Aorta (tissue), 5 donors: ENCODE data around the gene CHRM4. TPM values are rescaled to one million over a fixed set of nuclear protein-coding genes. Genes with fewer than 3 reads are reported as not detected.

Experiments used
- ATAC-seq: fragments of 200-7000 bp; cut with Tn5 transposase; one replicate; pipeline ENCODE4 v1.9.1; 2022; ENCODE audit warnings: moderate library complexity; ENCODE audit not compliant: low FRiP score
- DNase-seq, 2 donors: peaks; one replicate each; pipeline ENCODE4 v3.0.0-alpha.2; 2020
- H3K27ac ChIP-seq, 2 donors: one replicate each; pipeline ENCODE4 v1.5.1; 2013; ENCODE audit warnings: low read length in 2 of 2, mild to moderate bottlenecking in 2 of 2, moderate library complexity in 2 of 2, control low read depth in 1 of 2, inconsistent platforms in 1 of 2, low read depth in 1 of 2
- H3K27me3 ChIP-seq, 2 donors: one replicate each; pipeline ENCODE4 v1.6.1; 2013; ENCODE audit warnings: control low read depth in 1 of 2, low read length in 1 of 2, mild to moderate bottlenecking in 1 of 2, moderate library complexity in 1 of 2; ENCODE audit not compliant: insufficient read depth in 2 of 2, control insufficient read depth in 1 of 2
- H3K36me3 ChIP-seq, 2 donors: one replicate each; pipeline ENCODE4 v1.6.1; 2013; ENCODE audit warnings: control low read depth in 1 of 2, low read length in 1 of 2, mild to moderate bottlenecking in 1 of 2; ENCODE audit not compliant: insufficient read depth in 2 of 2, control insufficient read depth in 1 of 2
- H3K4me1 ChIP-seq, 2 donors: one replicate each; pipeline ENCODE4 v1.6.1; 2013; ENCODE audit warnings: low read length in 2 of 2, control low read depth in 1 of 2, mild to moderate bottlenecking in 1 of 2, moderate library complexity in 1 of 2; ENCODE audit not compliant: insufficient read depth in 2 of 2, control insufficient read depth in 1 of 2
- H3K4me3 ChIP-seq, 2 donors: one replicate each; pipeline ENCODE4 v1.5.1; 2013; ENCODE audit warnings: low read length in 2 of 2, control low read depth in 1 of 2, mild to moderate bottlenecking in 1 of 2
- H3K9me3 ChIP-seq: one replicate; pipeline ENCODE4 v1.6.1; 2013; ENCODE audit warnings: mild to moderate bottlenecking, low read length; ENCODE audit not compliant: control insufficient read depth
- WGBS, 2 donors: extraction: QIAGEN DNeasy Blood & Tissue Kit; methylation state at CpG; one replicate each; pipeline ENCODE4 v1.1.7; 2013; 5-methylcytosine and 5-hydroxymethylcytosine counted together
- intact Hi-C, 2 donors: fragments of 100-400 bp; cut with DNase I; formaldehyde crosslinking; loops; one replicate each; pipeline versions ENCODE4 v1.14.2 to v1.15.0; 2022
- polyA plus RNA-seq, 2 donors: library from polyadenylated mRNA; stranded (reverse); fragments of 200-250 nt; gene quantifications; one replicate each; pipeline ENCODE4 v1.2.3, GENCODE V29; 2013
- total RNA-seq, 2 donors: library from RNA; stranded (reverse); fragmentation: NEBNext Ultra II Directional; extraction: Animal tissue kit (Norgen Biotek cat#: 25700); gene quantifications; one replicate each; pipeline ENCODE4 v1.2.1, GENCODE V29; 2021
- donor health status: healthy with polysubstance abuse.
- donor health status: Bipolar disorder and iron deficiency.
- donor health status: DM: no; HTN: no; CAD: no.
- donor health status: DM: no; HTN: no; CAD: no.
- donor health status: DM: yes; HTN: yes; CAD: no.

CHRM4 gene
- total and polyA plus RNA-seq, 4 donors: 0.28 to 1.9 (median 0.29) TPM; not detected in 1

DNA sequence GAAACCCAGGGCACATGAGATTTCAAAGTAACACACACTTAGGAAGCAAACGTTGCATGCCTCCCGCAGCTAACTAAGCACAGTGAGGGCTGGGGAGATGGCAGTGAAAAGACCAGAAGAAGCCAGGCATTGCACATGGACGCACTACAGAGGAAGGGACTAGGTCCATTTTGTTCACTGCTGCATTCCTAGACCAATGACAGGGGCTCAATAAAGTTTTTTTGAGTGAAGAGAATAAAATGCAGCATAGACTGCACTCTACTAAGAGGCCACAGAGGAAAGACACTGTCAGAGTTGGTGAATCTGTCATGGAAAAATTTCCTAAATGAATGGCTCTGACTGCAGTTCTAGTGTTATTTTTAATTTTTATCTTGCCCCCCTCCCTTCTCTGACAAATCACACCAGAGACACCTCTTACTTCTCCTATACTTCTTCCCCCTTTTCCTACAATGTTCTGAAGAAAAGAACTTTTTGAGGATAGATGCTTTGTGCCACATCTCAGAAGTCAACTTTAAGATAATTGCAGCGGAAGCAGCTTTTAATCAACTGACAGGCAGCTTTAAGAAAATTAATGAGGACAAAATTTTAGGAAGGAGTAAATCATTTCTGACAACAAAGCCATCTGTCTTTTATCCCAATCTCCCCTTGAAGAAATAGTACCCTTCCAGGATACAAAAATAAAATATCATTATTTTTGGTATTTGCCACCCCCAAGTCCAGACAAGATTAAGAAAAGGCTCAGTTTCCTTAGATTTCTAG, 34.8 kb upstream of the CHRM4 start:
- ATAC-seq (no peak), DNase-seq (no peak)
- Histone ChIP-seq H3K27me3 (no peaks in the 10 kb centered on the region), H3K27ac (no peak overlapping the region), H3K9me3 (no peaks in the 10 kb centered on the region), H3K36me3 (peaks cover 0 to 4% of the 10 kb centered on the region in 2 donors), H3K4me1 (no peaks in the 10 kb centered on the region), H3K4me3 (no peak overlapping the region)
- intact Hi-C loops: no loop called here
- 74 to 75% methylated on average over 4 of the region's 4 CpGs for WGBS, 2 donors

DNA sequence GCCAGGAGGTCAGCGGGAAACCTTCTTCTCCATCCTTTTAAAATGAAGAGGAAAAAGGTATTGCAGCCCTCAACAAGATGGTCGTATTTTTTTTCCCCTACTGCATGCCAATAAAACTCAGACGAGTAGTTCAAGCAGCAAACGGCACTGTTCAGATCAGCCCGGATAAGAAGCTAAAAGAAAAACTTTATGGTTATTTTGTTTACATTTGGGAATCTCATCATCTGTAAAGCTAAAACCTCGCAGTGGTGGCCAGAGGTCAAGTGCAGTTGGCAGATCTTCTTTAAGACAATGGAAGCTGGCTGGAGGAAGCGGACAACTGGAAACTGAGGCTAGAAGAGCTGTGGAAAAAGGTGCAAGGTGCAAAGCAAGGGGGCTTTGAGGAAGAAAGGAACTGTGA, 31.0 kb upstream of the CHRM4 start:
- Histone ChIP-seq H3K27me3 (no peaks in the 10 kb centered on the region), H3K27ac (no peak overlapping the region), H3K4me3 (no peak overlapping the region), H3K9me3 (no peaks in the 10 kb centered on the region), H3K36me3 (no peaks in the 10 kb centered on the region), H3K4me1 (no peaks in the 10 kb centered on the region)
- ATAC-seq: no peak
- no peak for DNase-seq
- 74 to 75% methylated on average over 7 of the region's 7 CpGs for WGBS, 2 donors
- intact Hi-C loops: no loop called here

DNA sequence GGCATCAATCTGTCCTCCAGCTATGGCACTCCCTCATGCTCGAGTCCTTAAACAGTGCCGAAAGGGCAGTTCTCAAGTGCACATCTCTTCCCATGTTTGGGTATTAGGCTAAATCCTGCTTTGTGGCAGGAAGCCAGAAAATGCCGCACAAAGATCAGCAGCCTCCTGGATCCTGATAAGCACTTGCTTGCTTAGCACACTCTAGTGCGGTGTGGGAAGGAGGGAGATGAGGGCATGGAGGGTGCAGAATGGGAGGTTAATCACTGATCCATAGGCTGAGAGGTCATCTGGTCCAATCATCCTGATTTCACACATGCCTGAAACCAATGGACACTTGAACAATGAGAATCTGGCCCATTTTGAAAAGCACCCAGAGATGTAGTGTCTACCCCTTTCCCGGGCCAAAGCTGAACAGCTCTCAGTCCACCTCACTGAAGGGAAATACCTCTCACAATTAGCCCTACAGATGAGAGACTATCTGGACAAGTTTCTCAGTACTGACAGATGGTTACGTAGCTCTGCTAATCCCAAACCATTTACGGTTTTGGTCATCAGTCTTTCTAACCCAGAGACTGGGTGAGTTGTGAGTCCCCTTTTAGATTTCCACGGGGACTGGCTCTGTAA, 29.8 kb upstream of the CHRM4 start:
- Histone ChIP-seq H3K4me3 (no peak overlapping the region), H3K9me3 (no peaks in the 10 kb centered on the region), H3K36me3 (peaks cover 0 to 2% of the 10 kb centered on the region in 2 donors), H3K27ac (no peak overlapping the region), H3K4me1 (no peaks in the 10 kb centered on the region), H3K27me3 (no peaks in the 10 kb centered on the region)
- DNase-seq (no peak), ATAC-seq (no peak)
- WGBS, 2 donors: 75% methylated on average over 8 of the region's 8 CpGs
- intact Hi-C loops: no loop called here

DNA sequence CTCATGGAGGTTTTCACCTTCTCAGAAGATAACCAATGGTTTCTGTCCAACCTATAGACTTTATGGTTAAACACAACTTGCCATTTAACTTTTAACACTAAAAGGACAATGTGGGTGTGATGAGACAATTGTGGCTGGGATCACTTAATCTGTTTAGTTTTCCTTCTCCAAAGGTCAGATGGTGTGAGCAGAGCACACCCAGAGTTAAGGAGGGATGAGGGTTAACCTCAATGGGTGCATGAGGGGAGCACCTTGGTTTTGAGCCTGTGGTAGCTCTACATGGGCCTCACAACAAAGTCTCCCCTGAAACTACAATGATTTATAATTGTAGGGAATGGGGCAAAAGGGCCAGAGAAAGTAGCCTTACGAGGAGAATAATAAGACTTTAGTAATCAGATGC, 28.9 kb upstream of the CHRM4 start:
- Histone ChIP-seq H3K27ac (no peak overlapping the region), H3K9me3 (no peaks in the 10 kb centered on the region), H3K4me1 (no peaks in the 10 kb centered on the region), H3K27me3 (no peaks in the 10 kb centered on the region), H3K36me3 (peaks cover 0 to 3% of the 10 kb centered on the region in 2 donors), H3K4me3 (no peak overlapping the region)
- intact Hi-C loops: no loop called here
- no peak for DNase-seq
- WGBS, 2 donors: 94 to 97% methylated on average over 1 of the region's 1 CpG
- no peak for ATAC-seq

DNA sequence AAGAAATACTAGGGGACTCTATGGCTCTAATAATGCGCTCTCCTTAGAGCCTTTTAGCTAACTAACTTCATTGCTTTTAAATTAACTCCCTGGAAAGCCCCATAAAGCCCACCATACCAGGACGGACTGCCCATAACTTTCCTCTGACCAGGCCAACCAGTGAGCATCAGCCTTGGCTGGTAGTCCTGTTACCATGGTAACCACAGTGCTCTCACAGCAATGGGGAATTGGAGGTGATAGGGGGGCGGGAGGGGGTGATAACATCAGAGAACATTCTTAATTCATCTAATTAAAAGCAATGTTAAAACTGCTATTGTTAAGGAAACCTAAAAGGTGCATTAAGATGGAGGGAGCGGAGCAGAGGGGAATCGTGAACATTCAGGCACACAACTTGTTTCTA, 27.2 kb upstream of the CHRM4 start:
- no peaks in the 10 kb centered on the region for H3K4me1 ChIP-seq
- ATAC-seq (no peak), DNase-seq (no peak)
- H3K9me3 ChIP-seq: no peaks in the 10 kb centered on the region
- H3K4me3 ChIP-seq: no peak overlapping the region
- intact Hi-C loops: no loop called here
- peaks cover 0 to 5% of the 10 kb centered on the region in 2 donors for H3K36me3 ChIP-seq
- WGBS, 2 donors: 88 to 90% methylated on average over 5 of the region's 5 CpGs
- no peaks in the 10 kb centered on the region for H3K27me3 ChIP-seq
- no peak overlapping the region for H3K27ac ChIP-seq

DNA sequence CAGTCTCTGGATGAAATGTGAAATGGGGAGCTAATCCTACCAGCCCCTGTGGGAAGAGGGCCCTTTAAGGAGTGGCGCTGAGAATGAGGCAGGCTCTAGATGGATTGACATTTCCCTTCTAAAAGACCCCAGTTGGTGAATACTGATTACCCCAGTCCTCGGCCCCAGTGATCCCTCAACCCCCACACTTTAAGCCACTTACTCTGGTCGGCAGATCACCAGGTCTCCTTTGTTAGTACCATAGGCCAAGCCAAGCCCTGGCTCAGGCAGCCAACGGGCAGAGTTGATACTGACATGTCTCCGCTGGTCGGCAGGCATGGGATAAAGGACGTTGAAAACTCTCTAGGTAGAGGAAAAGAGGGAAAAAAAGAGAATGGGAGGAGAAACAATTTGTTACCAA, 26.1 kb upstream of the CHRM4 start:
- peaks cover 0 to 5% of the 10 kb centered on the region in 2 donors for H3K36me3 ChIP-seq
- H3K27me3 ChIP-seq: no peaks in the 10 kb centered on the region
- H3K27ac ChIP-seq: no peak overlapping the region
- no peak overlapping the region for H3K4me3 ChIP-seq
- no peaks in the 10 kb centered on the region for H3K4me1 ChIP-seq
- H3K9me3 ChIP-seq: no peaks in the 10 kb centered on the region
- ATAC-seq: no peak
- DNase-seq: no peak
- 73 to 80% methylated on average over 7 of the region's 7 CpGs for WGBS, 2 donors
- intact Hi-C loops: no loop called here

DNA sequence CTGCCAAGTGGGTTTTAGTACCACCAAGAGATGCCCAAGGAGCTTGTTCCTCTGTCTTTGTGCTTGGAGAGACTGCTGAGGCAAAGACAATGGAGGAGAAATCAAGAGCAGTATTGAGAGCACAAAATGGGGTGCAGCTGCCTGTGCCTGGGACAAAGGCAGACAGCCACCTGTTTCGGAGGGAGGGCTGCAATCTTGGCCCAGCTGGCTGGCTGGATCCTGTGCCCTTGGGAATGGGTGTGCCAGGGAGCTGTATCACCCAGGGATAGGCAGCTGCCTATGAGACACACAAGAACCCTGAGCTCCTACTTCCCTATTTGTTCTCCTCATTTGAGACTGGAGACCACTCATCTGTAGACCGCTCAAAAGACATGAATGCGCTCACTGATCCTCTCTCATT, 23.3 kb upstream of the CHRM4 start:
- Histone ChIP-seq H3K36me3 (peaks cover 0 to 5% of the 10 kb centered on the region in 2 donors), H3K9me3 (no peaks in the 10 kb centered on the region), H3K27me3 (no peaks in the 10 kb centered on the region), H3K4me1 (no peaks in the 10 kb centered on the region), H3K27ac (no peak overlapping the region), H3K4me3 (no peak overlapping the region)
- DNase-seq (no peak), ATAC-seq (no peak)
- intact Hi-C loops: no loop called here
- 65% methylated on average over 3 of the region's 3 CpGs for WGBS, 2 donors

DNA sequence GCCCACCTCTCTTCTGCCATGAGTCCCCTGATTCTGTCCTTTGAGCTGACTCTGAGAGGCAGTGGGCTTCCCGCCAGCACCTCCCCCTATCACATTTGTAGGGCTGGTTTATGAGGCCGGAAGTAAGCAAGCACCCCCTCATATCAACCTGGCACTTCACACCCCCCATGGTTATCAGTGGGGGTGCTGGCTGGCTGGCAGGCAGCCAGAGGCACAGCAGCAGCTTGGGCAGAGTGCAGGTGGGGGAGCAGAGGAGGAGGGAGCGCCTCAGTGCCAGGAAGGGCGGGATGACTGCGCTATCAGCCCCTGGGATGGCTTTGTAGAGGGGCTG, 22.9 kb upstream of the CHRM4 start:
- H3K27ac ChIP-seq: no peak overlapping the region
- no peak overlapping the region for H3K4me3 ChIP-seq
- no peaks in the 10 kb centered on the region for H3K9me3 ChIP-seq
- no peak for ATAC-seq
- intact Hi-C loops: no loop called here
- H3K4me1 ChIP-seq: no peaks in the 10 kb centered on the region
- 93 to 94% methylated on average over 5 of the region's 5 CpGs for WGBS, 2 donors
- no peak for DNase-seq
- no peaks in the 10 kb centered on the region for H3K27me3 ChIP-seq
- H3K36me3 ChIP-seq: peaks cover 0 to 5% of the 10 kb centered on the region in 2 donors

DNA sequence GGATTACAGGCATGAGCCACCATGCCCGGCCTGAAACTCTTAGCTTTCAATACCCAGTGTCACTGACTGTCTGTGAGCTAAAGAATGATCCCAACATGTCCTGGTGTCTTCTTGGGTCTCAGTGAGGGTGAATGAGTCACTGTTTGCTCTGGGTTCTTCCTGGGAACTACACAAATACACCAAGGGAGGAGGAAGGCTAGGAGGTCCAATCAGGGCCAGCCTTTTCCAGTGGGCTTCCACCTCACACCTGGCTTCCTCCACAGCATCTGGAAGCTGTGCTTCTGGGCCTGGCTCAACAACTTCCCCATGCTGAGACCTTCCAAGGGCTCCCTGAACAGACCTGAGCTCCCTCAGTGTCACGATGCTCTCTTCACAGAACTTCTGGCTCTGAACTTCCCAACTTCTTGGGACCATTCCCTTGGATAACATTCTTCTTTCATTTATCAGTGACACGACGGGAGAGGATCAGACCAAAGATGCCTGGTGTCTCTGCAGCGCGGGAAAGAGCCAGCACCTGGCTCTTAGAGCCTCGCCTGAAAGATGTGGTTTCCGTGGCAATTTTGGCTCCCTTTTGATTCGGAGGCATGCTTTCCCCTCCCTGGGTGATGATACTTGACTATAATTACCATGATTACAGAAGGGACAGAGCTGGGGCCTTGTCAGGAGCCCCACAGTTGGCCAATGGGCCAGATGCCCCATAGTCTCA, 22.3 kb upstream of the CHRM4 start:
- H3K36me3 ChIP-seq: peaks cover 0 to 5% of the 10 kb centered on the region in 2 donors
- H3K27me3 ChIP-seq: no peaks in the 10 kb centered on the region
- DNase-seq (no peak), ATAC-seq (no peak)
- intact Hi-C loops: no loop called here
- WGBS, 2 donors: 94% methylated on average over 9 of the region's 9 CpGs
- H3K4me1 ChIP-seq: no peaks in the 10 kb centered on the region
- H3K4me3 ChIP-seq: no peak overlapping the region
- H3K27ac ChIP-seq: no peak overlapping the region
- no peaks in the 10 kb centered on the region for H3K9me3 ChIP-seq
